K562 (cell line): Measurements from ENCODE around the gene PHF20. TPM values are rescaled to one million over a fixed set of nuclear protein-coding genes. Genes with fewer than 3 reads are reported as not detected.
A peak's percentile ranks its signal among the peaks of the same experiment; 100 is the strongest.

Experiments
- ATF3 ChIP-seq, 2 experiments: fragments of 450-650 bp in 1 of 2; sonication (generic) in 1 of 2; formaldehyde crosslinking in 1 of 2; IDR thresholded peaks in 1 of 2; conservative IDR thresholded peaks in 1 of 2; 2 replicates each; pipeline versions ENCODE4 v1.6.1 to v1.8.1; 2016 to 2023; ENCODE audit warnings: mild to moderate bottlenecking in 2 of 2, moderate library complexity in 2 of 2, inconsistent platforms in 1 of 2, missing genetic modification reagents in 1 of 2
- BRD4 ChIP-seq: fragments of 200-600 bp; sonication (generic); IDR thresholded peaks from 2 replicates; pipeline ENCODE4 v1.6.1; 2017; ENCODE audit warnings: inconsistent platforms
- E2F4 ChIP-seq: sonication (generic); formaldehyde crosslinking; IDR thresholded peaks from 2 replicates; pipeline ENCODE4 v1.8.0; 2022; ENCODE audit warnings: mild to moderate bottlenecking, low read depth, missing genetic modification reagents
- HOMEZ ChIP-seq: fragments of 250-450 bp; sonication (Bioruptor Pico); IDR thresholded peaks from 2 replicates; pipeline ENCODE4 v1.4.0; 2020; ENCODE audit warnings: mild to moderate bottlenecking, moderate library complexity
- KLF1 ChIP-seq: fragments of 450-650 bp; IDR thresholded peaks from 2 replicates; pipeline ENCODE4 v1.6.1; 2016; ENCODE audit warnings: missing genetic modification characterization, missing compliant biosample characterization
- NEUROD1 ChIP-seq: fragments of 150-350 bp; IDR thresholded peaks from 2 replicates; pipeline ENCODE4 v1.6.1; 2014; ENCODE audit warnings: borderline replicate concordance, low read length, low read depth; ENCODE audit not compliant: partially characterized antibody
- PHF21A ChIP-seq: fragments of 450-650 bp; IDR thresholded peaks from 2 replicates; pipeline ENCODE4 v1.6.1; 2017; ENCODE audit warnings: low read depth, borderline replicate concordance
- STAT6 ChIP-seq: sonication (generic); formaldehyde crosslinking; IDR thresholded peaks from 2 replicates; pipeline ENCODE4 v1.8.1; 2023; ENCODE audit warnings: mild to moderate bottlenecking, missing genetic modification reagents
- TCF15 ChIP-seq: fragments of 250-450 bp; sonication (Bioruptor Pico); IDR thresholded peaks from 2 replicates; pipeline ENCODE4 v1.8.0; 2022; ENCODE audit warnings: moderate library complexity, mild to moderate bottlenecking, inconsistent platforms
- USF2 ChIP-seq: sonication (generic); formaldehyde crosslinking; IDR thresholded peaks from 2 replicates; pipeline ENCODE4 v1.5.0; 2020; ENCODE audit warnings: missing genetic modification reagents
- ZBTB1 ChIP-seq: sonication (generic); formaldehyde crosslinking; IDR thresholded peaks from 2 replicates; pipeline ENCODE4 v1.8.1; 2023; ENCODE audit warnings: missing genetic modification reagents, low read depth, mild to moderate bottlenecking, borderline replicate concordance
- ZBTB11 ChIP-seq, 3 experiments: fragments of 200-800 bp in 1 of 3; fragments of 250-450 bp in 1 of 3; fragments of 450-650 bp in 1 of 3; sonication (Bioruptor Pico) in 1 of 3; sonication (Bioruptor generic) in 1 of 3; formaldehyde crosslinking in 1 of 3; IDR thresholded peaks; 2 replicates each; pipeline versions ENCODE4 v1.6.1 to v1.8.0; 2016 to 2022; ENCODE audit warnings: mild to moderate bottlenecking in 2 of 3, missing genetic modification characterization in 2 of 3, missing compliant biosample characterization in 1 of 3, moderate library complexity in 1 of 3
- ZC3H4 ChIP-seq: sonication (generic); formaldehyde crosslinking; IDR thresholded peaks from 2 replicates; pipeline ENCODE4 v1.9.0; 2021; ENCODE audit warnings: missing genetic modification reagents, borderline replicate concordance
- ZEB2 ChIP-seq: fragments of 450-650 bp; IDR thresholded peaks from 2 replicates; pipeline ENCODE4 v1.6.1; 2016
- ZKSCAN8 ChIP-seq: fragments of 200-800 bp; sonication (Bioruptor generic); IDR thresholded peaks from 2 replicates; pipeline ENCODE4 v1.6.1; 2016; ENCODE audit warnings: missing genetic modification characterization, missing compliant biosample characterization
- polyA plus RNA-seq, 8 experiments: library from polyadenylated mRNA; depleted of rRNA in 4 of 8; stranded (reverse) in 5 of 8; unstranded in 3 of 8; fragments of >200 nt; fragmentation: Nextera tagmentation in 2 of 8; fragmentation: Illumina TruSeq in 1 of 8; extraction: Ambion mirVana in 2 of 8; extraction: Trizol in 1 of 8; gene quantifications; 2 replicates each; pipeline versions ENCODE4 v1.2.1 to v1.2.3, GENCODE V29; 2011 to 2014; ENCODE audit warnings: inconsistent platforms in 1 of 8, missing spikeins in 1 of 8
- total RNA-seq, 7 experiments: library from RNA; depleted of rRNA in 6 of 7; stranded (reverse); fragments of >200 nt in 6 of 7; fragmentation: Illumina TruSeq in 2 of 7; extraction: Trizol in 2 of 7; gene quantifications; 2 replicates each; pipeline versions ENCODE4 v1.2.1 to v1.2.3, GENCODE V29; 2011 to 2021; ENCODE audit warnings: low replicate concordance in 1 of 7

The PHF20 gene
- total and polyA plus RNA-seq, 9 of the 15 experiments (the other 6 are each of a cell fraction or from before 2014, with no cell fraction given), result 49.9 to 196 (median 70.7) TPM

GRCh38 chr20:35978041-35978513 lies 206.3 kb downstream of the PHF20 start (continued):
- TF ChIP-seq ZC3H4 (CRISPR knock-in tag) (no peak), BRD4 (no peak), TCF15 (CRISPR knock-in tag) (no peak), KLF1 (tag) (no peak), STAT6 (no peak), E2F4 (CRISPR knock-in tag) (no peak), USF2 (no peak), ATF3 (IDR thresholded peaks at IDR 0.05) (peak; percentile 98), ATF3 (CRISPR knock-in tag; conservative IDR thresholded peaks at IDR 0.05) (no peak), ZBTB11 (CRISPR knock-in tag; IDR thresholded peaks at IDR 0.05) (no peak), HOMEZ (no peak), ZKSCAN8 (CRISPR knock-in tag) (no peak), ZBTB1 (CRISPR knock-in tag) (no peak), ZEB2 (no peak), PHF21A (no peak), NEUROD1 (no peak)
